ENCODE data around the gene ANKS6. TPM values are rescaled to one million over a fixed set of nuclear protein-coding genes. Genes with fewer than 3 reads are reported as not detected.

The ANKS6 gene
- total and polyA plus RNA-seq, 10 of the 15 experiments (the other 5 are each of a cell fraction or from before 2014, with no cell fraction given), result 2.0 to 16.2 (median 6.1) TPM

- TF ChIP-seq BCL11A (IDR thresholded peaks at IDR 0.05; ENCODE audit: low read depth, low read length) (no peak), CREM (IDR thresholded peaks at IDR 0.05; ENCODE audit: low read depth) (no peak), HSF1 (IDR thresholded peaks at IDR 0.05; ENCODE audit: low read depth, low read length) (no peak), YY1 (IDR thresholded peaks at IDR 0.05; ENCODE audit: low read depth, low read length) (no peak)
Observed at GRCh38 chr9:98738741-98739140, 57.6 kb downstream of the ANKS6 start (continued).

GRCh38 chr9:98736226-98736625 lies 60.1 kb downstream of the ANKS6 start:
- Histone ChIP-seq H3K4me2 (ENCODE audit: control insufficient read depth, insufficient read depth) (no peak overlapping the region), H3K9ac (ENCODE audit: control insufficient read depth, insufficient read depth, low read length) (no peak overlapping the region), H3K36me3 (ENCODE audit: control insufficient read depth in 2 of 2, insufficient read depth in 2 of 2, low read length in 1 of 2) (no peaks in the 10 kb centered on the region), H3K4me1 (ENCODE audit: control insufficient read depth, insufficient read depth, low read length) (no peaks in the 10 kb centered on the region), H3K27ac (ENCODE audit: control insufficient read depth, insufficient read depth) (no peak overlapping the region), H2AFZ (ENCODE audit: control insufficient read depth, low read depth, low read length) (no peak overlapping the region), H3K79me2 (ENCODE audit: control insufficient read depth, insufficient read depth, low read length) (no peaks in the 10 kb centered on the region), H3K4me3 (no peak overlapping the region), H3K9me3 (replicated peaks; ENCODE audit: control insufficient read depth, insufficient read depth, low read length) (no peaks in the 10 kb centered on the region), H4K20me1 (ENCODE audit: control insufficient read depth, insufficient read depth) (no peaks in the 10 kb centered on the region), H3K27me3 (replicated peaks in 1 of 2; ENCODE audit: control insufficient read depth in 2 of 2, insufficient read depth in 2 of 2, low read length in 1 of 2) (no peaks in the 10 kb centered on the region)
- POLR2A ChIA-PET, result no interaction called here
- no TSS peak for BruUV-seq (replicated peaks)
- WGBS (ENCODE audit: insufficient coverage, insufficient replicate concordance, low lambda C conversion rate, missing lambda C conversion rate), result 80% methylated on average over 12 of the region's 12 CpGs
- intact Hi-C loops (cut with micrococcal nuclease; ENCODE audit: unreplicated experiment), result no loop called here
- SMC1A ChIA-PET (ENCODE audit: uncharacterized antibody, unreplicated experiment), result no interaction called here
- in situ Hi-C loops (cut with MboI), result no loop called here
- FAIRE-seq (no peak), ATAC-seq (no peak), DNase-seq (ENCODE audit: low read depth, low spot score) (no peak)
- CTCF ChIA-PET, result no interaction called here
- TF ChIP-seq NFYA (IDR thresholded peaks at IDR 0.05; ENCODE audit: borderline replicate concordance, low read depth, low read length), result no peak
- RAD21 ChIA-PET (ENCODE audit: unreplicated experiment), result no interaction called here

GRCh38 chr9:98732801-98733200 lies 63.6 kb downstream of the ANKS6 start:
- Histone ChIP-seq H4K20me1 (ENCODE audit: control insufficient read depth, insufficient read depth) (no peaks in the 10 kb centered on the region), H3K79me2 (ENCODE audit: control insufficient read depth, insufficient read depth, low read length) (no peaks in the 10 kb centered on the region), H3K27me3 (replicated peaks in 1 of 2; ENCODE audit: control insufficient read depth in 2 of 2, insufficient read depth in 2 of 2, low read length in 1 of 2) (no peaks in the 10 kb centered on the region; a peak in 1 of 4 replicates), H3K4me1 (ENCODE audit: control insufficient read depth, insufficient read depth, low read length) (no peaks in the 10 kb centered on the region), H3K27ac (ENCODE audit: control insufficient read depth, insufficient read depth) (no peak overlapping the region), H3K36me3 (ENCODE audit: control insufficient read depth in 2 of 2, insufficient read depth in 2 of 2, low read length in 1 of 2) (no peaks in the 10 kb centered on the region), H3K4me2 (ENCODE audit: control insufficient read depth, insufficient read depth) (no peak overlapping the region), H3K4me3 (no peak overlapping the region), H3K9me3 (replicated peaks; ENCODE audit: control insufficient read depth, insufficient read depth, low read length) (no peaks in the 10 kb centered on the region), H3K9ac (ENCODE audit: control insufficient read depth, insufficient read depth, low read length) (no peak overlapping the region), H2AFZ (ENCODE audit: control insufficient read depth, low read depth, low read length) (no peak overlapping the region)
- no TSS peak for BruUV-seq (replicated peaks)
- DNase-seq (ENCODE audit: low read depth, low spot score) (no peak), FAIRE-seq (no peak), ATAC-seq (no peak)
- ChIA-PET CTCF (interaction anchor here (1.4 kb wide), 1 partner anchor 42 kb away, joined by 3 read pairs; no protein-coding TSS in a partner anchor), POLR2A (no interaction called here), SMC1A (ENCODE audit: uncharacterized antibody, unreplicated experiment) (no interaction called here), RAD21 (ENCODE audit: unreplicated experiment) (no interaction called here)
- in situ Hi-C loops (cut with MboI) (no loop called here), intact Hi-C loops (cut with micrococcal nuclease; ENCODE audit: unreplicated experiment) (no loop called here)
- TF ChIP-seq ZZZ3 (IDR thresholded peaks at IDR 0.05; ENCODE audit: control insufficient read depth, insufficient read length, low read depth) (no peak), BCL11A (IDR thresholded peaks at IDR 0.05; ENCODE audit: low read depth, low read length) (no peak), RUNX3 (IDR thresholded peaks at IDR 0.05; ENCODE audit: low read length) (no peak), ZSCAN29 (IDR thresholded peaks at IDR 0.05) (no peak), MYB (IDR thresholded peaks at IDR 0.05; ENCODE audit: borderline replicate concordance, low read depth, low read length) (no peak)
- WGBS (ENCODE audit: insufficient coverage, insufficient replicate concordance, low lambda C conversion rate, missing lambda C conversion rate), result 69% methylated on average over 9 of the region's 9 CpGs
